Osteocyte (in vitro differentiated cells): ENCODE results near the gene ZNF484. TPM values are rescaled to one million over a fixed set of nuclear protein-coding genes. Genes with fewer than 3 reads are reported as not detected.
"Not testable (repeated sequence)": the region's sequence is repeated elsewhere in the genome, so short reads cannot be mapped to it uniquely, and the experiment has no call there.

Experiments used
- DNase-seq: peaks from one replicate; pipeline ENCODE4 v3.0.0; 2021; ENCODE audit warnings: mixed read lengths; ENCODE audit not compliant: unreplicated experiment; ENCODE audit errors: extremely low spot score
- H3K27ac Mint-ChIP-seq: one replicate; pipeline ENCODE4 v1.8.0; 2021; ENCODE audit warnings: mild to moderate bottlenecking, mixed read lengths; ENCODE audit not compliant: unreplicated experiment
- H3K27me3 Mint-ChIP-seq: one replicate; pipeline ENCODE4 v1.8.0; 2021; ENCODE audit warnings: mixed read lengths; ENCODE audit not compliant: unreplicated experiment
- H3K36me3 Mint-ChIP-seq: one replicate; pipeline ENCODE4 v1.8.0; 2021; ENCODE audit warnings: mixed read lengths; ENCODE audit not compliant: unreplicated experiment
- H3K4me1 Mint-ChIP-seq: one replicate; pipeline ENCODE4 v1.8.0; 2021; ENCODE audit warnings: mixed read lengths; ENCODE audit not compliant: unreplicated experiment
- H3K4me3 Mint-ChIP-seq: one replicate; pipeline ENCODE4 v1.8.0; 2021; ENCODE audit warnings: mild to moderate bottlenecking, moderate library complexity, mixed read lengths; ENCODE audit not compliant: unreplicated experiment
- H3K9me3 Mint-ChIP-seq: one replicate; pipeline ENCODE4 v1.8.0; 2021; ENCODE audit warnings: mixed read lengths; ENCODE audit not compliant: unreplicated experiment
- CTCF ChIP-seq: fragments of 200-600 bp; sonication (generic); IDR thresholded peaks from 2 replicates; pipeline ENCODE4 v1.5.0; 2021; ENCODE audit warnings: antibody characterized with exemption, mild to moderate bottlenecking, moderate library complexity
- total RNA-seq: library from RNA; stranded (reverse); gene quantifications from 2 replicates; pipeline ENCODE4 v1.2.1, GENCODE V29; 2021

The ZNF484 gene
- total RNA-seq, 1 donor from 2014 or later = 9.5 TPM

GRCh38 chr9:92897323-92897722 lies 19.5 kb upstream of the ZNF484 start:
- Mint-ChIP-seq H3K4me1 (no peaks in the 10 kb centered on the region), H3K9me3 (no peaks in the 10 kb centered on the region), H3K27me3 (peaks cover 14% of the 10 kb centered on the region), H3K36me3 (no peaks in the 10 kb centered on the region), H3K27ac (no peak overlapping the region), H3K4me3 (no peak overlapping the region)
- TF ChIP-seq CTCF = no peak
- DNase-seq = no peak

GRCh38 chr9:92895812-92896436 lies 18.1 kb upstream of the ZNF484 start:
- H3K27me3 Mint-ChIP-seq = peaks cover 28% of the 10 kb centered on the region
- H3K4me1 Mint-ChIP-seq = no peaks in the 10 kb centered on the region
- no peak overlapping the region for H3K4me3 Mint-ChIP-seq
- no peaks in the 10 kb centered on the region for H3K9me3 Mint-ChIP-seq
- H3K27ac Mint-ChIP-seq = no peak overlapping the region
- no peaks in the 10 kb centered on the region for H3K36me3 Mint-ChIP-seq
- no peak for TF ChIP-seq CTCF
- peak; percentile 77 for DNase-seq

GRCh38 chr9:92894711-92895362 lies 17.0 kb upstream of the ZNF484 start:
- peak; percentile 73 for DNase-seq
- H3K27me3 Mint-ChIP-seq = peaks cover 32% of the 10 kb centered on the region
- no peak overlapping the region for H3K4me3 Mint-ChIP-seq
- TF ChIP-seq CTCF = no peak
- no peak overlapping the region for H3K27ac Mint-ChIP-seq
- H3K36me3 Mint-ChIP-seq = no peaks in the 10 kb centered on the region
- no peaks in the 10 kb centered on the region for H3K4me1 Mint-ChIP-seq
- H3K9me3 Mint-ChIP-seq = no peaks in the 10 kb centered on the region

GRCh38 chr9:92893916-92894610 lies 16.2 kb upstream of the ZNF484 start:
- not testable (repeated sequence) for H3K4me3 Mint-ChIP-seq, H3K27ac Mint-ChIP-seq, H3K4me1 Mint-ChIP-seq, H3K9me3 Mint-ChIP-seq, H3K36me3 Mint-ChIP-seq, DNase-seq
- H3K27me3 Mint-ChIP-seq = peaks cover 38% of the 10 kb centered on the region

- not testable (repeated sequence) for H3K4me3 Mint-ChIP-seq, H3K4me1 Mint-ChIP-seq, H3K9me3 Mint-ChIP-seq, H3K36me3 Mint-ChIP-seq, H3K27ac Mint-ChIP-seq, DNase-seq
- H3K27me3 Mint-ChIP-seq = peaks cover 51% of the 10 kb centered on the region
Measured at GRCh38 chr9:92892276-92892675, 14.4 kb upstream of the ZNF484 start.

GRCh38 chr9:92890761-92891160 lies 12.9 kb upstream of the ZNF484 start:
- TF ChIP-seq CTCF = no peak
- Mint-ChIP-seq H3K27me3 (peaks cover 59% of the 10 kb centered on the region), H3K27ac (no peak overlapping the region), H3K9me3 (no peaks in the 10 kb centered on the region), H3K4me1 (no peaks in the 10 kb centered on the region), H3K36me3 (no peaks in the 10 kb centered on the region), H3K4me3 (no peak overlapping the region)
- no peak for DNase-seq
